T1000 (cell line): ENCODE results near the gene SLC10A6.

Source experiments
- DNase-seq: peaks from one replicate; lab custom pipeline; 2025; ENCODE audit warnings: mixed read lengths; lab: John Stamatoyannopoulos, UW

Gene SLC10A6

GRCh38 chr4:86848136-86848535 lies 1.0 kb downstream of the SLC10A6 start:
- DNase-seq = no peak

- DNase-seq = no peak
Measured at GRCh38 chr4:86847571-86847970, 1.6 kb downstream of the SLC10A6 start.

- DNase-seq = no peak
Measured at GRCh38 chr4:86846921-86847320, 2.3 kb downstream of the SLC10A6 start.

DNA sequence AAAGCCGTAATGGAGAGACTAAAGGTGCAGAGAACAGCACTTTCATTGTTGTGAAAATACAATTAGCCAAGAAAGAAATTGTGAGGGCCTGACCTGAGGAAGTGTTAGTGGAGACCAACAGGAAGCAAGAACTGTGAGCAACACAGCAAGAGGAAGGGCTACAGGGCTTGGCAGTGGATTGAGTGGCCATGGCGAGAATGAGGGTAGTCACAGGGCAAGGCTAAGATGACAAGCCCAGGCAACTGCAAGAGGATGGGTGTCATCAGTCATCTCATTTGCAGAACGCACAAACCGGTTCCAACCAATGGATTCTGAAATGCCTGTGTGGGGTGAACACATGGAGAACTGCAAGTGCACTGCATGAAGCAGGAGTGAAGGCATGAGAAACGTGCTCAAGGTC lies 3.6 kb downstream of the SLC10A6 start:
- no peak for DNase-seq

DNA sequence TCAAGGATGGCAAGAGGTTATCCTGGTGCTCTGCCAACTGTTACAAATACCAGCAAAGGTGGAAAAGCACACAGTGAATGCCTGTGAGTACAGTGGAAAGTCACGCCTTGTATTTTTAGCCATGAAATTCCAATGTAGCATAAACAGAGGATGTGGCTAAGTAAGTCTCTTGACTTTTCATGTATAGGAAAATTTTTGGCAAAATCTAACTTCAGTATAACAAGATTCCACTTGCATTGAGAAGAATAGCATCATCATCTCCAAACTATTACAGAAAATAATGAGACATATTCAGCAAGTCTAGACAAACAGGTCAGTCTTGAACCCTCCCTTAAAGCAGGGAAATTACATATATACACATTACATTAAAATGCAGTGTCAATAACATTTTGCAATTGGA lies 7.9 kb downstream of the SLC10A6 start:
- DNase-seq = no peak

DNA sequence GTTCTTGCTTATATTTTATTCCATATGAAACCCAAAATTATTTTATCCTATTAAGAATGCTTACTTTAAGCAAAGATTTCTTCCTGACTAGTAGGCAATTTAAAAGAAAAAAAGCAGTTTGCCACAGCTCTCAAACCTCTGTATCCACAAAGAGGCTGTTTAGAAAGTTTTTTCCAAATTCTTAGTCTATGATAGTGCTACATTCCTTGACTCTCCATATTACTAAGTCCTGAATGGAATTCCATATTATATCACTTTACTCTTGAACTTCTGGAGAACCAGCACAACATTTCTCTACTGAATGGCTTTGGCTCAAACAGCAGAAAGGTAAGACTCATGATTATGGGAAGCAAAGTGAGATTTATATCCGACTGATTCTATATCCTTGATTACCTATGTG lies 8.3 kb downstream of the SLC10A6 start:
- no peak for DNase-seq

DNA sequence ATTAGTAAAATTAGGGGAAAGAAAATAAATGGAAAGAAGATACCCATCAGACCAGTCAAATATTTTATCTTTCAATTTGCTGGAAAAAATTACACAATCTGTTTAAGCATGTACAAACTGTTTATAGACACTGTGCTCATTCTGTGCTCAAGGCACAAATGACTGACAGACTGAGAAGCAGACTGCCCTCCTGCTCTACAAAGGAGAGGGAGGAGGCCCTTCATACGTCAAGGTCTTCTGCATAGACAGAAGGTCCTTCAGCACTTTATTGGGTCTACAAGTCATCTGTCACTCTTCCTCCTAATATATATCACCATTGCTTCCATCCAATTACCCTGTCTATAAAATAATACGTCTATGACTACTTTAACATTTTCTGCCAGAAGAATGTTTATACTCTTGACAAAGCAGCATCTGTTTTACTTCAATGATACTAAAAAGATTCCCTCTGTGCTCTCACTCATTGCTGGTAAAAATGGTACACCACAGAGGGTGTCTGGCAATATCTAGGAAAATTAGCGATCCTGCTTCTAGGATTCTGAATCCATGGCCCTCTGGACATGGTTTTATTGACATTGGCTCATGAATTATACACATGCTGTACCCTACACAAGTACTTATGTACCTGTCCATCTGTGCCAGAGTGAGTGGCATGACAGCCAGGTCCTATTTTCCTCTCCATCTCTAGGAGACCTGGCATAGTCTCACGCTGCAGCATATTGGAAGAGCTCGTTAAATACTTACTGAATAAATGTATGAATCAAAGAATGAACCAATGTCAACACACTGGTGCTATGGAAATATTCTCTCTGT lies 11.3 kb downstream of the SLC10A6 start:
- DNase-seq = no peak

GRCh38 chr4:86835677-86836076 lies 13.5 kb downstream of the SLC10A6 start:
- no peak for DNase-seq

GRCh38 chr4:86834901-86835300 lies 14.3 kb downstream of the SLC10A6 start:
- no peak for DNase-seq

- no peak for DNase-seq
Measured at GRCh38 chr4:86833615-86834014, 15.6 kb downstream of the SLC10A6 start.

DNA sequence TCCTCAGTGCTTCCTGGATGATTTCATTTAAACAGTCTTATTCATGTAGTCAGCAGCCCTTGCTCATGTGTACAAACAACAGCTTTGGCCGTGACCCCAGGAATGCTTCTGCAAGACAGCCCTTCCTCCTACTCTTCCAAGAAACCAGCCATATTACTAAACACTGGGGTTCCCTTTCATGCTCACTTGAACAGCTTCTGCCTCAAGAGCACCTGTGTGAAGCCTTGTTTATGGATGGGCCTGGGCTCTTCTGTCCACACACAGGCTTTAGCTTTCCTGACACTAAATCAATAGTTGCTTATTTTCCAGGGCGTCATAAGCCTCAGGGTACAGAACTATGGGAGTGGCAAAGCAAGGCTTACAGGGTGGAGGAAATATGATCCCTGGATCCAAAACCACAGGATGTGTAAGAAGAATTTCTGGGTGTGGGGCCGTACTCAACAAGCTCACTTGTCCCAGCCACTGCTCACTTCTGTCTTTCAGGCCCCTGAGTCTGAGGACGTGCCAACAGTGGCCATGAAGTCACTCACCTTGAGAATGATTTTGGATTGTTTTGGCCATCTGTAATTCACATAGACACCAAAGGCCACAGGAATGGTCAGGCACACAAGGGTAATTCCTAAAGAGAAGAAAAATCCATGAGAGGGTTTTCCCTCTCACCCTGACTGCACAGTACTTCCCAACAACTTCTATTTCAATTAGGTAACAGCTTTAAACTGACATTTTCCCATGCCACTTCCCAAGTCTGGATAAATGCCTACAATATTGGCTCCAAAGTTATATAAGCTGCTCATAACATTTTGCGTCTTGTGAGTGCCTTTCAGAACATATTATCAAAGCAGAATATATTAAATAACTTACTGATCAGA lies 17.7 kb downstream of the SLC10A6 start:
- DNase-seq = peak; percentile 40

DNA sequence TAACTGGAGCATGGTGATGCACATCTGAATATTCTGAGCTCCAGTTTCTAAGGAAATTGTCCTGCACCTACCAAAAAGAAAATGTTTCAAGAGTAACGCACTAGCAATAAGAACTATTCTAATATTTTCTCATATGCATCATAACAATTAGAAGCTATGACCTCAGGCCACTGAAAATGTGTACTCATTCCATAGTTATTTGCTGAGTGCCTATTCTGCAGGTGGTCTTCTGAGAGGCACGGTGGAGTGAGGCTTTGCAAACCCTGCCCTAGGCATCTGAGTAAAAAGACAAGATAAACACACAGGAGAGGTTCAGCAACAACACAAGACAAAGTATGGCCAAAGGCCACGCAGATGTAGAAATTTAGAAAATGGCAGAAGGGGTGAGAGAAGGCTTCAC lies 23.7 kb downstream of the SLC10A6 start:
- peak; percentile 32 for DNase-seq

- no peak for DNase-seq
Measured at GRCh38 chr4:86822136-86822535, 27.0 kb downstream of the SLC10A6 start.

- no peak for DNase-seq
Measured at GRCh38 chr4:86821151-86821550, 28.0 kb downstream of the SLC10A6 start.

- no peak for DNase-seq
Measured at GRCh38 chr4:86819561-86819960, 29.6 kb downstream of the SLC10A6 start.

DNA sequence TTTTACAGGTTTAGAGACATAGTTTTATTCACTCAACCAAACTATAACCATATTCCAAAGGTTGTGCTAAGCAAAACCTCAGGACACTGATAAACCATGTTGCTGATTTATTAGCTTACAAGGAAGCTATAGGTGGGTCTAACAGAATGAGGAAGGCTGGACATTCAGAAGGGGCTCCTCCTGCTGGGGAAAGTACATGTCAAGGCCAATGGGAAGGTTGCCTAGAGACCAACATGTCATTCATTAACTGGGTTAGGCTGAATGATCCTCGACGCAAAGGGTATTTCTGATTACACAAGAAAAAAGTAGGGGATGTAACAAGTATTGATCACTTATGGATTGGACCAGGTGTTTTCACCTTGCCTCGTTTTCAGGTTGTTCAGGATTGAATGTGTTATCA lies 30.3 kb downstream of the SLC10A6 start:
- DNase-seq = no peak

- no peak for DNase-seq
Measured at GRCh38 chr4:86818211-86818610, 31.0 kb downstream of the SLC10A6 start.

DNA sequence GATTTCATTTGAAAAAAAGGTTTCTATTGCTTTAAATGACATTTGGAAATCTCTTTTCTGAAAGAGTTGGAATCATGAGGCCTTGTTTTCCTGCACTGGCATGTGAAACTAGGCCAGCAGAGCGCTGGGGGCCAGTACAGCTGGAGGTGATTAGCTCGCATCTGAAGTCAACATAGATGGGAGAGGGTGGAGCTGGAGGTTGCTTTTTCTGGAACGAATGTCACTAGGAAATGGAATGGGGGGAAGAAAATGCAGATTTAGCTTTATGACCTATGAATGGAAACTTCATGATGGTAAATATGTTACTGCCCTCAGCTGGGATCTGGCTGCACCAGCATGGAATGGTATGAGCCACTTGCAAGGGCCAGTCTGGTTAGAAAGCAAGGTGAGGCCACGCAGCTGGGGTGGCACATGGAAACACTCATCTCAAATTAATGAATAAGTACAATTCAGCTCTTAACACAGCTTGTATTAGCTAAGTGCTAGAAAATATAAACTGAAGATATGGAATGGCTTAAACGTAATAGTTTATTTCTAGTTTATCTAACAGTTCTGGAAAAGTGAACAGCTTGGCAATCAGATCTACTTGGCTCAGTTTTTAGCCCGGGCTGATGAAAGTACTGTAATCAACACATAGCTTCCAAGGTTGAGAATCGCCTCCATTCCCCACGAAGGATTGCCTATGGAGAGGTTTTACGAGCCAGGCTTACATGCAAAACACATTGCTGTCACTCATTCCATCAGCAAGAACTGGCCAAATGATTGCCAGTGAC lies 32.5 kb downstream of the SLC10A6 start:
- no peak for DNase-seq

- no peak for DNase-seq
Measured at GRCh38 chr4:86815653-86816052, 33.5 kb downstream of the SLC10A6 start.

GRCh38 chr4:86810847-86811246 lies 38.3 kb downstream of the SLC10A6 start:
- no peak for DNase-seq

- no peak for DNase-seq
Measured at GRCh38 chr4:86809809-86810208, 39.4 kb downstream of the SLC10A6 start.

DNA sequence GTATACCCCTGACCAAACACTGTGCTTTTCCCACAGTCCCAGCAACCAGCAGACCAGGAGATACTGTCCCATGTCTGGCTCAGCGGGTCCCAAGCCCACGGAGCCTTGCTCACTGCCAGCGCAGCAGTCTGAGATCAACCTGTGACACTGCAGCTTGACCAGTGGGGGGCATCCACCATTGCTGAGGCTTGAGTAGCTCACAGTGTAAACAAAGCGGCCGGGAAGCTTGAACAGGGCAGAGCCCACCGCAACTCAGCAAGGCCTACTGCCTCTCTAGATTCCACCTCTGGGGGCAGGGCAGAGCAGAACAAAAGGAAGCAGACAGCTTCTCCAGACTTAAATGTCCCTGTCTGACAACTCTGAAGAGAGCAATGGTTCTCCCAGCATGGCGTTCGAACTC lies 58.1 kb downstream of the SLC10A6 start:
- no peak for DNase-seq
